NOMO-1 (cell line): ENCODE results near the gene WDR7.

Experiments
- DNase-seq, 2 experiments: peaks; one replicate each; lab custom pipeline; 2025; ENCODE audit not compliant: unreplicated experiment in 2 of 2; lab: John Stamatoyannopoulos, UW

The WDR7 gene

DNA sequence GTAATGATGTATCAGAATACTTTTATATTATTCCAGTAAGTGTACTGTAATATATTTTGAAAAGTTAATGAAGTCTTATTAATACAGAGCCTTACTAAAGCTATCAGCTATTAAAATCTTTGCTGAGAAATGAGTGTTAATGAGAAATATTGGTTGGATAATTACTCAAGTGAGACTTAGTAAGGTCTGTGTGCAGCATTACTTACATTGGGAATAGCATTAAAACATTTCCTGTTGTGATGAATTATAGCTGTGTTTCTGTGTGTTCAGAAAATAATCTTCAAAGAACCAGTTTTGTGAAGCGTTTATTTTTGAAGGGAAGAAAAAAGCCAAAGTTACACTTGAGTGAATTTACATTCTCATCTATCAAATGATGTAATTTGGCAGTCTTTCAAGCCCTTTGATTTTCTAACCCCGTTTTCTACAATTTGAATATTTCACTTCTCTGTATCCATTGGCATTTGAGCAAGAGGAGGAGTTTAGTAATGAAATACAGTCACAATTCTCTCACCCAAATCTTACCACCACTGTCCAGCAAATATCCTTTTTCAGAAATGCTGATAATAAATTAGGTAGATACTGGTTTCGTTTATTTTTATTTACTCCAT, 372.2 kb downstream of the WDR7 start:
- DNase-seq: no peak

DNA sequence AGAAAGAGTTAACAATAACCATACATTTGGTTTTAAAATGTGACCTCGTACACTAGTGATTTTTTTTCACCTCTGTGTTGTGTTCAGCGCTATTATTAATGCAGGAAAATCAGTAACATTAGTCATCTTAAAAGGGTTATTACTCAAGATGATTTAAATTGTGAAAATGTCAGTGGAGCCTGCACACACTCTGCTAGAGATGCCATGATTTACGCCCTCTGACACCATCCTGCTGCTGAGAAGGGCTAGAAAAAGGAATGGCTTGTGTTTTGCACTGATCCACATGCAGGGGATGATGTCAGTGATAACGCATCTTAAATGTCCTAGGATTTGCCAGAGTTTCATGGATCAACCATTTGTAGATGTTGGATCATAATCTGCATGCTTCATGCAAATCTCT, 374.4 kb downstream of the WDR7 start:
- peak in 1 of 2 experiments; percentile 56 for DNase-seq

DNA sequence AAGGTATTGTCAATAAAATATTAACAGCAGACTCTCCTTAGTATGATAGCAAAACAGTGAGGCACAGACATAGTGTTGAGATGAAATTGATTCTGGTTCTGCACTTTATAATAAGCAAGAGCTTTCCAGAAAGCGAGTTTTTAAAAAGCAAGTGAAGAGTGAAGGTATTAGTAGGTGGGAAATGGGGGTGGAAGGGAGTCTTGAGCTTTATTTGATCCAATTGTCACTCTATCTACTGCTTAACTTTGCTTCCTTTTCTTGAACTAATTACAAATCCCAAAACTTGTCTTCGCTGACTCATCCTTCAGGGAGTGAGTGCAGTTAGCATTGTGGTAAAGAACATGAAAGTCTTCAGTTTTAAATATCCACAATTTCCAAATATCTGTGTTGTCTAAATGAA, 375.2 kb downstream of the WDR7 start:
- DNase-seq: peak in 1 of 2 experiments; percentile 11

DNA sequence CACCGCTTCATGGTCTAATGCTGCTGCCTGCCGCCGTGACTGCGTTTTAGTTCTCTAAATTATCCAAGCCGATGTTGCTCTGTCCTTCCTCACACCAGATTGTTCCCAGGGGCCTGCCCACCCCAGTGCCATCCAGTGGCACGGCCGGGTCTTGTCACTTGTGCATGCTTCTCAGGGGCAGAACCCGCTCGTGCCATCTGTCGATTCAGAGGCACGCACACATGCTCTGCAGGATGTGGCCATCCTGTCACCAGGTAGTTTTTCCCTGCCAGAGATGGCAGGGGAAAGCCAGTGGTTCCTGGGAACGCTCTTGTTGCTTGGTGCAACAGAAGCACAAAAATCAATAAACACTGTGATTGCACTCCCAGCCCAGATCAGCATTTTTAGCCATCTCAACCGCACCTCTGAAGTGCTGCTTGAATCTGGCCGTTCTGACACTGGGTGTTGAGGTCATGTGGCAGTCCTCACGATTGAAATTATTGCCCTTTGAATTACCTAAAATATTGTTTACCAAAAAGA, 376.1 kb downstream of the WDR7 start:
- DNase-seq: no peak

DNA sequence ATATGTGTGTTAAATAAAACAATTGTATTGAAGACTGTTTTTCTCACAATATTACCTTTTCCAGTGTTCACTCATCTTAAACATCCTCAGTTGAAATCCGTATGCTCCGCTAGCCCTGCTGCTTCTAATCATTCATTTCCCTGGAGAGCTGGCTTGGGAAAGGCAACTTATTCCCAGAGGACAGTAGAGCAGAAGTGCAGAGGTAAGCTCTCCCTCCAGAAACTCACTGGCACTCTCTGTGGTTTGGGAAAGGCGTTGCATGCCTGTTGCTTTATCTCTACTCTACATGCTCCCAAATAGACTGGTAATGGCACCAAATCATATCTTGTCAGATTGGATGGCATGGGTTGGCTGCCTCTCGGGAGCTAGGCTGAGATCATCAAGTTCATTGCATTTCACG, 378.6 kb downstream of the WDR7 start:
- no peak for DNase-seq

DNA sequence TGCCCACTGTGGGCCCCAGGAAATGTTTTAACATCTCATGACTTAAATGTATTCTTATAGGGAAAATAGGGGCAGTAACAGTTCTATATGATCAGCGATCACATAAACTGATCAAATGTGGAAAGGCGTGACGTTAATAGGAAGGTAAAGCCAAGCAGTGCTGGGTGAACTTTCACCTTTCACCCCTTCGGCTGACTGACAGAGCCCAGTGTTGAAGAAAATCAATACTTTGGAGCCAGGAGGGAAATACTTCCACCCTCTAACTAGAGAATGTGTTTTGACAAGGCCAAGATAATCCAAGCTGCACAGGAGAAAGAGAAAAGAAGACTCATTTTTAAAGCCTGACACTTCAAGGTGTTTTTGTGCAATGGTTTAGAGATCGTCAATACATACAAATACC, 379.3 kb downstream of the WDR7 start:
- DNase-seq: no peak

DNA sequence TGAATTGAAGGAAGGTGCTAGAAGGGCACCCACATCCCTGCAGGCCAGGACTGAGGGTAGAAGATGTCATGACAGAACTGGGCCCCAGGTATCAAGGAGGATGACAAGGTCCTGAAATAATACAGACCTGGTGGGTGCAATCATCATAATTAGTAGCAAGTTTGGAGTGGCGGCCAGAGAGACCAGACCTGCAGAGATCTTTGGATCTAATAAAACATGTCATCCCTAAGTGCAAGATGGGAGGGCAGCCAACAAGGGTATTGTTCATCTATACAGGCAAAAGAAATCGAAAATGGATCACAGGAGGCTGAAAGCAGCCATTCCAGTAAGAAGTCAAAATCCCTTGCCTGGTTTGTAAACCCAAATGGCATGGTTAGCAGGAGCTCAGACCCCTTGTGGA, 384.4 kb downstream of the WDR7 start:
- DNase-seq: no peak

DNA sequence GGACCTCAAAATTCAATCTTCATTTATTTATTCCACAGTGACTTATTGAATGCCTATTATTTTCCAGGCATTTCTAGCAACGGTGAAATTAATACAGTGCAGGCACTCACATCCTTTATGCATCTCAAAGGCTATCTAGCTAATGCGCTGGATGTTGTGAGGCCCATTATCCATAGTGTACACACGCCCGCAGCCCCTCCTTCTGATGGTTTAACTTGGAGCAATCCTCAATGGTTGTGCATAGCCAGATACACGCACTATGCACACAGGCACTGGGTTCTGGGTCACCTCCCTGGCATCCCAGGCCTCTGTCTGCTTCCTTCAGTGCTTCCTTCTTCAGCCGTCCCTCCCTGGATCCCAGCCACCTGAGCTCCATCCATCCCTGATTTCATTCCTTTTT, 387.2 kb downstream of the WDR7 start:
- DNase-seq: no peak

DNA sequence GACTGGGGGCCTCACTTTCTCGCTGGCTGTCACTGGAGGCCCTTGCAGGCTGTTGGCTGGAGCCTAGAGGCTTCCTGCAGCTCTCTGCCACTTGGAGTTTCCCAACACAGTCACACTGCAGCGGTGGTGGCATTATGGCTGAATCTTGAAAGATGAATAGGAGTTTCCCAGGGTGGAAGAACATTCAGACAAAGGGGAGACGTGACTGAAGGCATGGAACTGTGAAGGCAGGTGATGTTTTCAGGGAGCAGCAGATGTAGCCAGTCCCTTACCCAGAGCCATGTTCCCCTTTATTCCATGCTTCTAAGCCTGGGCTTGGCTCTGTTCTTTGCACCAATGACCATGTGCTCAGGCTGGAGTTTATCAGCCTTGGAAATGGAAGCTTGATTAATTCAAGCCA, 389.0 kb downstream of the WDR7 start:
- no peak for DNase-seq

DNA sequence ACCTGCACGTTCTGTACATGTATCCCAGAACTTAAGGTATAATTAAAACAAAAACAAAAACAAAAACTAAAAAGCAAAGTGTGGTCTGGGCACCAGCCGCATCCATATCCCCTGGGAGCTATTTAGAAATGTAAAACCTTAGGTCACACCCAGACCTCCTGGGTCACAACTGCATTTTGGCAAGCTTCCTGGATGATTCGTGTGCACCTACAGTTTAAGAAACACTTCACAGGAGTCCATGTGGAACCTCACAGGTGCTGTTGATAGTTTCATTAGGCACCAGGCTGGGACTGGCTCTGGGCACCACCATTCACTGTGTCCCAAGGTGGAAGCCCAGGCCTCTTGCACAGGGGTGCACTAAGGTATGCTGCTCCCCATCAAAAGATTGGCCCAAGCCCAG, 392.1 kb downstream of the WDR7 start:
- no peak for DNase-seq

DNA sequence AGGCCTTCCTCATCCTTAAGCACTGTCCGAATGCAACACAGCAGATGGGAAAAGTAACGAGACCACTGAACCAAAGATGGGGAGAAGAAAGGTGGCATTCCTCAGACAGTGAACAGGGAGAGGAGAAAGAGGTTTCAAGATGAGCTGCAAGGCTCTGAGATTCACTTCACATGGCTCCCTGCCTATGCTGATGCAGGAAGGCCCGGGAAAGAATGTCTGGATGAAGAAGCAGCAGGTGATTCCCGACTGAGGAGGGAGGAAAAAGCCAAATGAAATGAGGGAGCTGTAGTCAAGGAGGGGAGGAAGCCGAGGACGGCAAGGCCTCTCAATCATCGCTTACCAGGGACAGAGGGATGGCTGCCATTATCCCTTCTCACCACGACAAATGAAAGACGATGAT, 397.2 kb downstream of the WDR7 start:
- no peak for DNase-seq

DNA sequence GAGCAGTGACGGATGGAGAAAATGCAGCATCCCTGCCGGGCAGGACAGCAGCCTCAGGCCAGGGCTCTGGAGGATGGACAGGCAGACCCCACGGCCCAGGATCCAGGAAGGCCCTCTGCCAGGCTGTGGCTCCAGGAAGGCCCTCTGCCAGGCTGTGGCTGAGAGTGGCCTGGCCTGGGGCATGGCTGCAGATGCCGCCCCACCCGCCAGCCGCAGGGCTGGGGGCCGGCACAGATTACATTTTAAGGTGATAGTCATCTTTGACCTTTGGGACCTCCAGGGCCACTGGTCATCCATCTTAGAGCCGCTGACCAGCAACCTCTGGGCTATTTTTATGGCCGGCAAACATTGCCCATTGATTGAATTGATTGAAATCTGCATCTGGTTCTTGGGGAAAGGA, 397.7 kb downstream of the WDR7 start:
- no peak for DNase-seq

DNA sequence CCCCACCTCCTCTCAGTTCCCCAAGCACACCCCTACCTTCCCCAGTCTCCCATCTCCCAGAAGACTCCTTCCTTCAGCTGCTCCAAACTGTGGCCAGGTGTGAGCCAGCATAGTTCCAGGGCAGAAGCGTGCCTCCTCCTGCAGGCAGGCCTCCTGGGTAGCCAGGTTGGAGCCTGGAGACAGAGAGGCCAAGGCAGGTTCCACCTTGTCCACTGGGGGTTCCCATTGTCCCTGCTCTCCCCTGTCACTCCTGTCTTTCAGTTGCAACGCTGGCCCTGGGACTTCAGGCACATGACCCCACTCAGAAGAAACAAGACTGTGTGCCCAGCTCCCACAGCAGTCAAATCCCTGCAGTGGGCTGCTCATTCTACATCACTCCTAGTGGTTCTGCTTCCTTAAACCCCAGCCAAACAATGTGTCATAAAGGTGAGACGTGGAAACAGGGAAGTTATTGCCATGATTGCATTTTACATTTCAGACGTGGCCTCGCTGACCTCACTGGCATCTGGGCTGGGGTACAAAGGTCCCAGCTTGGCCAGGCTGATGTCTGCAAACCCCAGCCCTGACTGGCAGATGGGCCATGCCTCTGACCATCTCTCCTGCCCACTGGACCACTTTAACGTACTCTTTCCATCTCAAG, 399.3 kb downstream of the WDR7 start:
- DNase-seq: peak in 1 of 2 experiments; percentile 7

DNA sequence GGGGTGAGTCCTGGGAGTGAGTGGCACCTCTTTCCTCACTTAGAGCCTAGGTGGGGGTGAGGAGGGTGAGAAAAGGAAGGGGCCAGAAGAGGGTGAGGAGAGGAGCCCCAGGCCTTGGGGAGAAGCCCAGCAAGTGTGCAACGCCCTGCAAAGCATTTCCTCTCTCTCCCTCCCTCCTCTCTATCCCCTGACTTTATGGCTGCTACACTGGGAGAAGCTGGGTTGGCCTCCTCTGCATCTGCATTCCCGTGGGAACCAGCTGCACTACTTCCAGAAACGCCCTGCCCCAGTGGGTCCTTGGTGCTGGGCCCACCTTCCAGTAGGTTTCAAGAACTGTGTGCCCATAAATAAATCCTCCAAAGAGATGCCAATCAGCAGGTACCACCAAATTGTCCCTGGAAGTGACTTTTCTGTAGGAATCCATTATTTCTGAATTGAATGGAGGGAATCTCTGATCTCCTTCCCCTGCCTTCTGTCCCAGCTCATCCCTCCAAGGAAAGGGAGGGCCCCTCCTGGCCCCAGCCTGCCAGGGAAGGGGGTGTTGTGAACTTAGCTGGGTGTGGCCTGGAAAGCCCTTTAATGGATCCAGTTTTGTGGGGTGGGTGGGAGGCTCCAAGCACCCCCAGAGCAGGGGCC, 400.0 kb downstream of the WDR7 start:
- DNase-seq: no peak

DNA sequence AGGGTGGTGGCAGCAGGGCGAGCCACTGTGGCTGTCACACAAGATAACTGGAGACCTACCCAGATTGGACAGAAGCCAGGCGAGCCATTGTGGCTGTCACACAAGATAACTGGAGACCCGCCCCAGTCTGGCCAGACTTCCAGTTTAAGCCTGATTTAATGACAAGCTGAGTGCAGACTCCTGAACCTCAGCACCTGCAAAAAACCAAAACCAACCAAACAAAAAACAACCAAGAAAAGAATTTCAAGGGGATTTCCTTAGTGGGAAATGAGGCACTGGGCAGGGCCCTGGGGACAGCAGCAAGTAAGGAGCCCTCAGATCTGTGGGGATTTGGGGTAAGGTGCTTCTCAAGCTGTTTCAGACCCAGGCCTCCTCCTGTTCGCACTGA, 400.5 kb downstream of the WDR7 start:
- no peak for DNase-seq

DNA sequence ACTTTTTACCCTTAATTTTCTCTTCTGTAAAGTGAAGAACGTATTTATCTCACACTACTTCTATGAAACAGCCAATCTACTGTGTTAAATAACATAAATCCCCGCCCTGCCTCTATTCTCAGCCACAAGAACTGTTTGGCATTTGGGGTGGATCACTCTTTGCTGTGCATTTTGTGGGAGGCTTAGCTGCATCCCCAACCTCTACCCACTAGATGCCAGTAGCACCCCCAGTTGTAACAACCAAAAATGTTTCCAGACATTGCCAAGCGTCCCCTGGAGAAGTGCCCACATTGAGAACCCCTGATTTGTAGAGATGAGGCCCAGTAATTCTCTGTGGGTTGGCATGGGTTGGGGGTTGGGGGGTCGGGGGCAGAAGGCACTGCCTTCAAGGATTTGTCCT, 401.0 kb downstream of the WDR7 start:
- DNase-seq: peak; percentile 15 to 29

DNA sequence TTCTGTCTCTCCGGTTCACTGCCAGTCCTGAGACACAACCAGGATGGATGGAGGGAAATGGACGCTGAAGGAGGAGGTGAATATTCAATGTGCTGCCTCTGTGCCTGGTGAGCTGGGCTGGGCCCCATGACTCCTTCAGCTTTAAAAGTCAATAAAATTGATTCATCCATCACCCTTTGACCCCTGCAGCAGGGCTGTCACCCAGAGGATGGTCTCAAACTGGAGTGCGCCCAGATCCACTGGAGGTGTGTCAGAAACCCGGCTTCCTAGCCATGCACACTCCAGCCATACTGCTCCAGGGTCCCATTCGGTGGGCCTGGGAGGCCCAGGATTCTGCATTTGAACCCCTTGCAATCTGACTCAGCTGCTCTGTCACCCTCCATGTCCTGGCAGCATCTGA, 401.6 kb downstream of the WDR7 start:
- DNase-seq: no peak

DNA sequence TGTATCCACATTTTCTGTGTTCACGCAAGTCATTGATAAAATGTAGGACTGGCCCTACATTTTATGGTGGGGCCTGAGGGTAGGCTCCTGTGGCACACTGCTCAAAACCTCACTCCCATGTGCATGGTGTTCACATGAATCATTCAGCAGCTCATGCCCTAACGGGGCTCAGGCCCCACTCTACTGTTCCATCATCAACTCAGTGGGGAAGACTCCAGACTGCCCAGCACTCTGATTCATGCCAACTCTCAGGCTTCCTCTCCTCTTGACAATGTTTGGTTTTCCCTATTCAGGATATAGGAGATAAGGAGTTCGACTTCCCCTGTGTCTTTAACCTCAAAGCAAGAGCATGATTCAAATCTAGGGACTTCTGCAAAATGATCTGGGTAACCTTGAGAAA, 403.7 kb downstream of the WDR7 start:
- no peak for DNase-seq

DNA sequence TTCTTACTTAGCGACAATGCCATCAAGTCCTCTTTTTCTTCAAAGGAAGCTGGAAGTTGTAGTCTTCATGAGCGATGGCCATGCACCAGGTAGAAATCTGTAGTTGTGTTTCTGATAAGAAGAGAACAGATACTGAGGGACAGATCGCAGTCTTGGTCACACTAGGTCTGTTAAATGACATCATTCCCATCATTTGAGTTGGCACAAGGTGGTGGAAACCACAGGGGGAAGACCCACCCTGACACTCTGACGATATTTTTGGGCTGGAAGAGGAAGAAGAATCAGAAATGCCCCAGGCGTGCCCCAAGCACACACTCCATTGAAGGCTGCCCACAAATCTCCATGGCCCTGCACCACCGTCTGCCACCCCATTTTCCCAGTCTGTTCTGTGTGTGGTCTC, 406.7 kb downstream of the WDR7 start:
- peak in 1 of 2 experiments; percentile 7 for DNase-seq

DNA sequence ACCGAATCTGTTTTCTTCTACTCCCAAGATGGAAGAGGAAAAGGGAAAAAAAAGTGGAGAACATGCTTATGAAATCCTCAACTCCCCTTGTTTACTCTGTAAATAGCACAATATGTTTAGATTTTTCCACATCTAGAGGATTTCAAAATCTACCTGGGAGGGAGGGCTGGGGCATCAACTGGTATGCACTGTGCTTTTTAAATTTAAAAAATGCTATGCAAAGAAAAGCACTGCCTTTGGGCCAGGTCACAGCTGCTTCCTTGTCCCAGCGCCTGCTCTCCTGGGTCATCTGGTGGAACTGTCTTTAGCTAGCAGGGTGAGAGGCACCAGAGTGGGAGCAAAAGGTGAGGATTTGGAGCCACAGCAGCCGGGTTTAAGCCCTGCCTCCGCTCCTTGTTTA, 407.6 kb downstream of the WDR7 start:
- DNase-seq: no peak

DNA sequence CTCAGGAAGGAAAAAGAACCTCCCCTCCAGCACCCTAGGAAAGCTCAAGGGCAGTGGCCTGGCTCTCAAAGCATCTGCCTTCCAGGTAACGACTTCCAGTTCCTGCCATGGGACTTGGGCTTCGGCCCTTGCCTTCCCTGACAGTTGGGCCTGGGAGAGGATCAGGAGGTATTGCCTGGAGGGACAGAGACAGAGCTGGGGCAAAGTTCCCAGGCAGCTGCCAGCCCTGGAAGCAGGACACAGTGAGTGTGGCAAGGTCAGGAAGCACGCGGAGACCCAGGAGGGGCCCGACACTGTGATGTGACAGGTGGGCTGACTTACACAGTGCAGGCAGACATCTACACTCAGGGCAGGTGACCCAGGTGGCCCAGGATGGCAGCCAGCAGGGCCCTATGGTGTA, 408.2 kb downstream of the WDR7 start:
- DNase-seq: no peak

DNA sequence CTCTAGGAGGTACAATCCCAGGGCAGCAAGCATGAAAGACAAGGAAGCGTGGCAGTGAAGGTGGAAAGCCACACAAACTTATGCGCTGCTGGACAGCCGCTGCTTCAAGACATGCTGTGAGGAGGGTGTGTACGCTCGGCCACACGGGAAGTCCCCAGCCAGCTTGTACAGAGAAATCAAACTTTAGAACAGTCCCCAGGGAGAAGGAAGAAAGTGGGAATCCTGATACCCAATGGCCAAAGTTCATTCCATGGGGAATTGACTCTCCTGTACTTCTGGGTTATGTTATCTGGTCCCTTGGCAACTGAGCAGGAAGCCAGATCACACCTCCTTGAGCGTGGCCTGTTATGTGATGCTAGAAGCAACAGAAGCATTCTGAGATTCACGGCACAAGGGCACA, 409.7 kb downstream of the WDR7 start:
- no peak for DNase-seq
